C4-2B (cell line): ENCODE results near the gene VPS13D.
"Not testable (repeated sequence)": the region's sequence is repeated elsewhere in the genome, so short reads cannot be mapped to it uniquely, and the experiment has no call there.

ENCODE experiments used
- H3K27ac ChIP-seq: fragments of 450-650 bp; 2 replicates; pipeline ENCODE4 v1.5.1; 2017
- ZFX ChIP-seq: fragments of 450-650 bp; IDR thresholded peaks from 2 replicates; pipeline ENCODE4 v1.6.1; 2017
- TF ChIP-seq, protein P1 (sequence below): fragments of 450-650 bp; conservative IDR thresholded peaks from 2 replicates; pipeline ENCODE4 v1.5.1; 2017; ENCODE audit warnings: mild to moderate bottlenecking

The VPS13D gene

DNA sequence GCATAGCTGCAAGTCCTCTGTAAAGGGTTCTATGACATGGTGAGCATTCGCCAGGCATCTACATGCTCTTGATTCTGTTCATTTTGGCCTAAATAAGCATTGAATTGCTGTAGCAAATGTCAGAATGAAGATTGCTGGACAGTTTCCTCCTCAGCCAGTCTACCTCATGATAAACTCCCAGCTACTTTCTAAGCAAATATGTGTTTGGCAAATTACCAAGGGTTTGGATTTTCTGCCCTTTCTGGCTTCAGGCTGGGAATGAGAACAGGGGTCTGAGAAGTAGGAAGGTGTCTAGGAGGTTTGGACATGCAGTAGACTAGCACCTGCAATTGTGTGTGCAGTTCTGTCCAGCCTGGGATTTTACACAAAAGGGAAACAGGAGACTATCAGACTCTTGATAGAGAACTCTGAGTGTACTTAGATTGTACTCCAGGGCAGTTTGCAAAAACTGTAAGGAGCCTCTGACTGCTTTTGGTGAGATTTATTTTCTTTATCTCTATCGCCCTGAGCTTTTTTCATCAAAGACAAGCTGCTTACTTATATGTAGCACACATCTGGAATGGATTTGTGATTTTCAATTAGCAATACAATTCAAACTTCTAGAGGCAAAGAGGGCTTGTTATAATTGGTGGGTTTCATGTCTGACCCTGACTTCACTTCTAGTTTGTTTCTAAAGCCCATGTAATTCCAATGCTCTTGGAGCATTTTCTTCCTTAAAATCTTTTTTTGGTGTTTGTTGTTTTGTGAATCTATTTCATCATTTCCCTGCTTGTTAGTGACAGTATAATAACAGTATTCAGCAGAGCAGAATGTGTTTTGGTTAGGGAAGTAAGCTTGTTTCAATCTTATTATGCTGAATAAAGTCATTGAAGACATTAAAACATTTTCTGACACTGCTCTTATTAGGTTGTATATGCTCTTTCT is 150.8 kb downstream of the VPS13D start:
- no peak for TF ChIP-seq ZFX
- TF ChIP-seq, protein P1, sequence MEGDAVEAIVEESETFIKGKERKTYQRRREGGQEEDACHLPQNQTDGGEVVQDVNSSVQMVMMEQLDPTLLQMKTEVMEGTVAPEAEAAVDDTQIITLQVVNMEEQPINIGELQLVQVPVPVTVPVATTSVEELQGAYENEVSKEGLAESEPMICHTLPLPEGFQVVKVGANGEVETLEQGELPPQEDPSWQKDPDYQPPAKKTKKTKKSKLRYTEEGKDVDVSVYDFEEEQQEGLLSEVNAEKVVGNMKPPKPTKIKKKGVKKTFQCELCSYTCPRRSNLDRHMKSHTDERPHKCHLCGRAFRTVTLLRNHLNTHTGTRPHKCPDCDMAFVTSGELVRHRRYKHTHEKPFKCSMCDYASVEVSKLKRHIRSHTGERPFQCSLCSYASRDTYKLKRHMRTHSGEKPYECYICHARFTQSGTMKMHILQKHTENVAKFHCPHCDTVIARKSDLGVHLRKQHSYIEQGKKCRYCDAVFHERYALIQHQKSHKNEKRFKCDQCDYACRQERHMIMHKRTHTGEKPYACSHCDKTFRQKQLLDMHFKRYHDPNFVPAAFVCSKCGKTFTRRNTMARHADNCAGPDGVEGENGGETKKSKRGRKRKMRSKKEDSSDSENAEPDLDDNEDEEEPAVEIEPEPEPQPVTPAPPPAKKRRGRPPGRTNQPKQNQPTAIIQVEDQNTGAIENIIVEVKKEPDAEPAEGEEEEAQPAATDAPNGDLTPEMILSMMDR = no peak
- no peak overlapping the region for H3K27ac ChIP-seq

DNA sequence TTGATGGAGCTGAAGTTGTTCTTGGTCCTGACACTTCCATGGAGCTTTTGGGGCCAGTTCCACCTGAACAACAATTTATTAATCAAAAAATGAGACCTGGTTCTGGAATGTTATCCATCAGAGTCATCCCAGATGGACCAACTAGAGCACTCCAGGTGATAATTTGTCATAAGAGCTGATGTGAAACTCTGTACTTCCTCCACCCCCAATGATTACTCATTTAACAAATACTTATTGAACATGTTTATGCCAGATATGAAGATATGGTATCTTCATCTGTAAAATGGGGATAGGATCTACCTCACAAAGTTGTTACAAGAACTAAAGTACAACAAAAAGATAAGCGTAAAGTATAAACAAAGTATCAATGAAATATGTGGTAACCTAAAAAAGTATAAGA is 153.2 kb downstream of the VPS13D start:
- TF ChIP-seq ZFX = no peak
- TF ChIP-seq, protein P1 = no peak
- no peak overlapping the region for H3K27ac ChIP-seq

DNA sequence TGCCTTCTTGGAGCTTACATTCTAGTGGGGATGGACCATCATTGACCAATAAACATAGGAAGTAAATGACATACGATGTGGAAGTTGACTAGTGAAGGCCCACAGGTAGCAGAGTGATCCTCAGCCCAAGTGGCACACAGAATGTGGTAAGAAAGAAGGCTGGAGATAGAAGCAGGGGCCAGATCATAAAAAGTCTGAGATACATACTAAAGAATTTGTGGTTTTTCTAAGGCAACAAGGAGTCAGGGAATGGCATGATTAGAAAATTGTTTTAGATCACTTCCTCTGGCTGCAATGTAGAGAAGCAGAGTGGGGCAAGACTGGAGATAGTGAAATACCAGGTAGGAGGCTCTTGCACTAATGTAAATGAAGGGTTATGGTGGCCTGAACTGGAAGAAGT is 154.0 kb downstream of the VPS13D start:
- H3K27ac ChIP-seq = no peak overlapping the region
- TF ChIP-seq ZFX = no peak
- TF ChIP-seq, protein P1 = no peak

DNA sequence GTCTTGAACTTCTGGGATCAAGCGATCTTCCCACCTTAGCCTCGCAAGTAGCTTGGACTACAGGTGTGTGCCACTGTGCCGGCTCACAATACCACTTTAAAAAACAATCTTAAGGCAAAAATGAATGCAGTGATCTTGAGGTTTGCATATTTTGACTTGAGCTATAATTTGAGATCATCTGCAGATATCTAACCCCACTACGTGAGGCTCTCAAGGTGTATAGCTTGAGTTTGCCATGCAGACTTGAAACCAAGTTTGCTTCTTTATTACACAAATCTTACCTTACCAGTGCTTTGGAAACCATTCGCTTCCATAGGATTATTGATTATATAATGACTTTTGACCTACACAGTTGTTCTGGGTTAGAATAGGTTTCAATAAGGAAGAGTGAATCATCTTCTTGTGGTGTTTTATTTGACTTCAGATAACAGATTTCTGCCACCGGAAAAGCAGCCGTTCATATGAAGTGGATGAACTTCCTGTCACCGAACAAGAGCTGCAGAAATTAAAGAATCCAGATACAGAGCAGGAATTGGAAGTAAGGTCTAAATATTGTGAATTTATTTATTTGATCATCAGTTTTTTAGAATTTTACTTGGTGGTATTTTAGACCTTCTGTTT is 155.1 kb downstream of the VPS13D start:
- TF ChIP-seq, protein P1 = no peak
- TF ChIP-seq ZFX = no peak
- H3K27ac ChIP-seq = no peak overlapping the region

DNA sequence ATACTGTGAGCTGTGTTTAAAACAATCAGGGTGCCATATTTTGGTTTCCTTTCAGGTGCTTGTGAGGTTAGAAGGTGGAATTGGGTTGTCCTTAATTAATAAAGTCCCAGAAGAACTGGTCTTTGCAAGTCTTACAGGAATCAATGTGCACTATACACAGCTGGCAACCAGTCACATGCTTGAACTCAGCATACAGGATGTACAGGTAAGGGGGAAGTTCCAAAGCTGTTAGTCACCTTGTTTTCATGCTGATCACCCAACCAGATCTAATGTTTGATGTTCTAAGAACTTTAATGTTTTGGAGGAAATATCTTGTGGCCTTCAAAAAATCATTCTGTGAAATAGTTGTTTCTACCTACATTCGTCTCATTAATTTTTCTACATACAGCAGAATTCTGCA is 156.3 kb downstream of the VPS13D start:
- TF ChIP-seq, protein P1 = no peak
- no peak for TF ChIP-seq ZFX

DNA sequence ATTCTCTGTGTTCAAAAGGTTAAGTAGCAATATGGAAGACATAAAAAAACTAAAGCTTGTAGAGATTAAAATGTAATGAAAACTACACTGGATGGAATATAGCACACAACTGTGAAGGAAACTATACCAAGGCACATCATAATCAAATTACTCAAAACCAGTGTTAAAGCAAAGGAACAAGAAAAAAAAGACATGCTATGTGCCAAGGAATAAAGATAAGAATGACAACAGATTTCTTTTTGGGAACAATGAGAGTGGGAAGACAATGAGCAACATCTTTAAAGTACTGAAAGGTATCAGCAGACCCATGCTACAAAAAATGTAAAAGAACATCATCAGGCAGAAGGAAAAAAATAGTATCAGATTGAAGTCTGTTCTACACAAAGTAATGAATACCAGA is 157.8 kb downstream of the VPS13D start:
- H3K27ac ChIP-seq = no peak overlapping the region
- TF ChIP-seq ZFX = no peak
- TF ChIP-seq, protein P1 = no peak

More for the DNA sequence above, 156.3 kb downstream of the VPS13D start:
- no peak overlapping the region for H3K27ac ChIP-seq

DNA sequence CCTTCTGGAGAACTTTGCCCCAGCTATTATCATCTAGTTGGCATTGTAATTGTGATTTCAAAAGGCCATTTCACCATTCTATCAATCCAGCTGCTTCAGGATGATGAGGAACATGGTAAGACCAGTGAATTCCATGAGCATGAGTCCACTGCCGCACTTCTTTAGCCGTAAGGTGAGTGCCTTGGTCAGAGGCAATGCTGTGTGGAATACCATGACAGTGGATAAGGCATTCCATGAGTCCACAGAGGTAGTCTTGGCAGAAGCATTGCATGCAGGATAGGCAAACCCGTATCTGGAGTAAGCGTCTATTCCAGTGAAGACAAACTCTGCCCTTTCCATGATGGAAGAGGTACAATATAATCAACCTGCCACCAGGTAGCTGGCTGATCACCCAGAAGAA is 160.5 kb downstream of the VPS13D start:
- H3K27ac ChIP-seq = not testable (repeated sequence)
